ENCODE measurements around the gene TMEM184A.

Gene TMEM184A

DNA sequence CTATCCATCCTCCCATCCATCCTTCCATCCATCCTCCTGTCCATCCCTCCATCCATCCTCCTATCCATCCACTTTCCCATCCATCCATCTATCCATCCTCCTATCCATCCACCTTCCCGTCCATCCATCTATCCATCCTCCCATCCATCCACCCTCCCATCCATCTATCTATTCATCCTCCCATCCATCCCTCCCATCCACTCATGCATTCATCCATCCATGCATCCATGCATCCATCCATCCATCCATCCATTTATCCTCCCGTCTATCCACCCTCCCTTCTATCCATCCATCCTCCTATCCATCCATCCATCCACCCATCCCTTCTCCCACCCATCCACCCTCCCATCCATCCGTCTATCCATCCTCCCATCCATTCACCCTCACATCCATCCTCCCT lies 39.0 kb upstream of the TMEM184A start:
- in situ Hi-C loops (cut with MboI; ENCODE audit: low sequenced_read_pairs, unreplicated experiment) = loop anchor here (25.0 kb wide), 1 partner anchor 742 kb away; no protein-coding TSS in a partner anchor
- no peak for DNase-seq (ENCODE audit: low spot score)
- no peak for TF ChIP-seq CTCF (IDR thresholded peaks at IDR 0.05; ENCODE audit: borderline replicate concordance, control extremely low read depth, extremely low read depth, insufficient read depth, missing control alignments)

DNA sequence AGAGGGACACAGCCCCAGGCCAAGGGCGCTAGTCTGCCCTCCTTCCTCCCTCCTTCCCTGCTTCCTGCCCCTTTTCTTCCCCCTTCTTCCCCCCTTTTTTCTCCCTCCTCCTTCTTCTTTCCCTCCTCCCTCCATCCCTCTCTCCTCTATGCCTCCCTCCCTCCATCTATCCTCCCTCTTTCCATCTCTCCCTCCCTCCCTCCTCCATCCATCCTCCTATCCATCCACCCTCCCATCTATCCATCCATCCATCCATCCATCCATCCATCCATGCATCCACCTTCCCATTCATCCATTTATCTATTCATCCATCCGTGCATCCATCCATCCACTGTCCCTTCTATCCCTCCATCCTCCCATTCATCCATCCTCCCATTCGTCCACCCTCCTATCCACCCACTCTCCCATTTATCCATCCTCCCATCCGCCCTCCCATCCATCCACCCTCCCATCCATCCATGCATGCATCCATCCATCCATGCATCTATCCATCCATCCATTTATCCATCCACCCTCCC lies 38.0 kb upstream of the TMEM184A start:
- TF ChIP-seq CTCF (IDR thresholded peaks at IDR 0.05; ENCODE audit: borderline replicate concordance, control extremely low read depth, extremely low read depth, insufficient read depth, missing control alignments) = no peak
- in situ Hi-C loops (cut with MboI; ENCODE audit: low sequenced_read_pairs, unreplicated experiment) = loop anchor here (25.0 kb wide), 1 partner anchor 743 kb away; no protein-coding TSS in a partner anchor
- DNase-seq (ENCODE audit: low spot score) = no peak

DNA sequence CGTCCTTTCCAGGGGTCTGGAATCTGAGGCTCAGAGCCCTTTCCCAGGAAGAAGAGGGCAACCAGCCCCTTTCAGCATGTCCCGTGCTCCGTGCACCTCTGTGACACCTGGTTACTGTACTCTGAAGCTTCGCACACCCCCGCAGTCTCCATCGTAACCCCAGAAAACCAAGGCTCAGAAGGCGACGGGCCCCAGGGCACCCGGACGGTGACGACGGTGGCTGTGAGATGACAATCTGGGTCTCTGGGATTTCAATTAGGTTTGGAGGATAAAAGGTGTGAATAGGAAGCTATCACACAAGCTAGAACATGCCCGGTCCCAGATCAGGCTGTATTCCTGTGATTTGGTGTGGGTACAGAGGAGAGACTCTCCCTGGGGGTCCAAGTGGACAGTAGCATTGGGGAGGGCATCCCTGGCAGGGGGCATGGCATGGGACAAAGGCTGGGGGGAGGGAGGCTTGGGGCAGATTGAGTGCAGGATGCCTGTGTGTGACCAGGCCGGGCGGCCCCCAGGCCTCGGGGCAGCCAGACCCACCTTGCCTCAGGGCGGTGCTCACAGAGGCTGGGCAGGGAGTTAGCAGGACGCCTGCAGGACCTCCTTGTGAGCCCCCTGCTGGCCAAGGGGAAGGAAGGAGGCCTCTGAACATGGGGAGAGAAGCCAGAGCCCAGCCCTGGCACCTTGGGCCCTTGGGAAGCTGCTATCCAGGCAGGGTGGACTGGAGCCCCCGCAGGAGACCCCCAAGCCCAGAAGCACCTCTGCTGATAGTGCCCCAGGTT lies 37.3 kb upstream of the TMEM184A start:
- in situ Hi-C loops (cut with MboI; ENCODE audit: low sequenced_read_pairs, unreplicated experiment) = loop anchor here (25.0 kb wide), 1 partner anchor 744 kb away; no protein-coding TSS in a partner anchor
- TF ChIP-seq CTCF (IDR thresholded peaks at IDR 0.05; ENCODE audit: borderline replicate concordance, control extremely low read depth, extremely low read depth, insufficient read depth, missing control alignments) = peak; percentile 39
- DNase-seq (ENCODE audit: low spot score) = no peak

DNA sequence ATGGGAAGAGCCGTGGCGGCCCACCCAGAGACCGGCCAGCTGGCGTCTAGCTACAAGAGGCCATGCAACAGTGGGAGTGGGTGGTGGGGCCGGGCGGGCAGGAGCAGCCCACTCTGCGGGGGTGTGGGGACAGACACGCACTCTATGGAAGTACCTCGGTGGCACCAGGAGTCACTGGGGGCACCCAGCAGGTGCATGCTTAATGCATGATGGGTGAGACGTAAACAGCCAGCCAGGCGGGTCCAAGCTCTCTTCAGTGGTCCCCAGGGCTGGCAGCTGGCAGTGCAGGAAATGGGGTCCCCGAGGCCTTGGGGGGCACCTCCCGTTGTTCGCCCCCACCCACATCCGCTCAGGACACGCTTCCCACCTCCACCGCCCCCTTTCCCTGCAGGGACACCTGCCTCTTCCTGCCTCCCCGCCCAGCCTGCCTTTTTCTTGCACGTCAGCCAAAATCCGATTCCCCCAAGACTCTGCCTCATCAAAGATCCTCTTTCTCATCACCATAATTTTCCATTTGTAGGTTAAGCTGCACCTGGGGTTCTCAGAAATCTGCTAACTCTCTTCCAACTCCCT lies 36.4 kb upstream of the TMEM184A start:
- in situ Hi-C loops (cut with MboI; ENCODE audit: low sequenced_read_pairs, unreplicated experiment) = loop anchor here (25.0 kb wide), 1 partner anchor 745 kb away; no protein-coding TSS in a partner anchor
- TF ChIP-seq CTCF (IDR thresholded peaks at IDR 0.05; ENCODE audit: borderline replicate concordance, control extremely low read depth, extremely low read depth, insufficient read depth, missing control alignments) = no peak
- DNase-seq (ENCODE audit: low spot score) = no peak

DNA sequence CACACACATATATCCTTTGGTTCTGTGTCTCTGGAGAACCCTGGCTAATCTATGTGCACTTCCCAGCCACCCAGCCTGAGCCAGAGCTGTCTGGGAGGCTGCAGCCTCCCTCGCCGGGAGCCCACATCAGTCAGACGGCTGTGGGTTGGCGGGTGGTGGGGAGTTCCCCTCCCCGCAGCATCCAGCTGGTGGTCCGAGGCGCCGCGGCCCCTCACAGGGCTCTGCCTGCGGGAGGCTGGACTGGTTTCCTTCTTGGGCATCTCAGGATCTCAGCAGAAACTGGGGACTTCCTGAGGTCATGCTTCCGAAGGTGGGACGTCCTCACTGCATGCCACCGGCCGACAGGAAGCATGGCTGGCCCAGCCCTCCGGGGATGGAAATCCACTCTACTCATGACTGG lies 35.9 kb upstream of the TMEM184A start:
- no peak for DNase-seq (ENCODE audit: low spot score)
- TF ChIP-seq CTCF (IDR thresholded peaks at IDR 0.05; ENCODE audit: borderline replicate concordance, control extremely low read depth, extremely low read depth, insufficient read depth, missing control alignments) = no peak
- in situ Hi-C loops (cut with MboI; ENCODE audit: low sequenced_read_pairs, unreplicated experiment) = loop anchor here (25.0 kb wide), 1 partner anchor 745 kb away; no protein-coding TSS in a partner anchor

DNA sequence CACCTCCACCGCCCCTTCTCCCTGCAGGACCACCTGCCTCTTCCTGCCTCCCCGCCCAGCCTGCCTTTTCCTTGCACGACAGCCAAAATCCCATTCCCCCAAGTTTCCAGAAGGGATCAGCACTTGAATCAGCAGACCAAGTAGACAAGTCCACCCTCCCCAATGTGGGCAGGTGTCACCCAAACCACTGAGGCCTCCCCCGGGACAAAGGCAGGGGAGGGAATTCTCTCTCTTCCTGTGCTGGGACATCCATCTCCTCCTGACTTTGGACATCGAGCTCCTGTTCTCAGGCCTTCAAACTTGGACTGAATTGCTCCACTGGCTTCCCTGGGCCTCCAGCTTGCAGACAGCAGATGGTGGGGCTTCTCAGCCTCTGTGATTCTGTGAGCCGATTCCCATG lies 35.4 kb upstream of the TMEM184A start:
- in situ Hi-C loops (cut with MboI; ENCODE audit: low sequenced_read_pairs, unreplicated experiment) = loop anchor here (25.0 kb wide), 1 partner anchor 746 kb away; no protein-coding TSS in a partner anchor
- DNase-seq (ENCODE audit: low spot score) = no peak
- TF ChIP-seq CTCF (IDR thresholded peaks at IDR 0.05; ENCODE audit: borderline replicate concordance, control extremely low read depth, extremely low read depth, insufficient read depth, missing control alignments) = no peak

Data from GM13976 (cell line).